Measurements from ENCODE around the gene UQCC2.

The UQCC2 gene

GRCh38 chr6:33688451-33689147 is 22.9 kb downstream of the UQCC2 start:
- no peak for DNase-seq

- DNase-seq: no peak
Measured at GRCh38 chr6:33688006-33688405, 23.5 kb downstream of the UQCC2 start.

GRCh38 chr6:33686981-33687975 is 24.2 kb downstream of the UQCC2 start:
- no peak for DNase-seq

- no peak for DNase-seq
Measured at GRCh38 chr6:33686225-33686924, 25.1 kb downstream of the UQCC2 start.

GRCh38 chr6:33685411-33686224 is 25.9 kb downstream of the UQCC2 start:
- no peak for DNase-seq

GRCh38 chr6:33684983-33685382 is 26.5 kb downstream of the UQCC2 start:
- DNase-seq: no peak

GRCh38 chr6:33684428-33684896 is 27.0 kb downstream of the UQCC2 start:
- DNase-seq: no peak

- no peak for DNase-seq
Measured at GRCh38 chr6:33683576-33684427, 27.7 kb downstream of the UQCC2 start.

GRCh38 chr6:33683051-33683571 is 28.4 kb downstream of the UQCC2 start:
- DNase-seq: no peak

- DNase-seq: no peak
Measured at GRCh38 chr6:33682341-33682740, 29.2 kb downstream of the UQCC2 start.

- no peak for DNase-seq
Measured at GRCh38 chr6:33679761-33680160, 31.7 kb downstream of the UQCC2 start.

- no peak for DNase-seq
Measured at GRCh38 chr6:33678932-33679490, 32.5 kb downstream of the UQCC2 start.

GRCh38 chr6:33678233-33678931 is 33.1 kb downstream of the UQCC2 start:
- DNase-seq: no peak

GRCh38 chr6:33677689-33678088 is 33.8 kb downstream of the UQCC2 start:
- no peak for DNase-seq

GRCh38 chr6:33677143-33677660 is 34.3 kb downstream of the UQCC2 start:
- DNase-seq: no peak

GRCh38 chr6:33676416-33677142 is 34.9 kb downstream of the UQCC2 start:
- no peak for DNase-seq

- no peak for DNase-seq
Measured at GRCh38 chr6:33675968-33676367, 35.5 kb downstream of the UQCC2 start.

- no peak for DNase-seq
Measured at GRCh38 chr6:33673851-33674250, 37.6 kb downstream of the UQCC2 start.

GRCh38 chr6:33672808-33673207 is 38.7 kb downstream of the UQCC2 start:
- DNase-seq: no peak

Measured in KG1 (cell line).